ENCODE measurements around the gene PACSIN1.
"Not testable (repeated sequence)": the region's sequence is repeated elsewhere in the genome, so short reads cannot be mapped to it uniquely, and the experiment has no call there.

The PACSIN1 gene

GRCh38 chr6:34457742-34458735 lies 7.8 kb upstream of the PACSIN1 start:
- no peak for DNase-seq

- peak in 2 of 14 donors; percentile 5 to 28 for DNase-seq
Observed at GRCh38 chr6:34459899-34460593, 5.8 kb upstream of the PACSIN1 start.

- no peak for DNase-seq
Observed at GRCh38 chr6:34460796-34461507, 4.9 kb upstream of the PACSIN1 start.

- no peak for DNase-seq
Observed at GRCh38 chr6:34462010-34462409, 3.9 kb upstream of the PACSIN1 start.

GRCh38 chr6:34462551-34462971 lies 3.3 kb upstream of the PACSIN1 start:
- DNase-seq: no peak

GRCh38 chr6:34463299-34463698 lies 2.6 kb upstream of the PACSIN1 start:
- DNase-seq: no peak

GRCh38 chr6:34463849-34464248 lies 2.0 kb upstream of the PACSIN1 start:
- DNase-seq: no peak

GRCh38 chr6:34466242-34467185 lies 638 bp downstream of the PACSIN1 start:
- DNase-seq: peak in 1 of 14 donors; percentile 44

GRCh38 chr6:34468378-34468892 lies 2.6 kb downstream of the PACSIN1 start:
- no peak for DNase-seq

GRCh38 chr6:34469499-34469898 lies 3.6 kb downstream of the PACSIN1 start:
- DNase-seq: no peak

- no peak for DNase-seq
Observed at GRCh38 chr6:34472425-34472824, 6.5 kb downstream of the PACSIN1 start.

- no peak for DNase-seq
Observed at GRCh38 chr6:34473967-34474366, 8.1 kb downstream of the PACSIN1 start.

- no peak for DNase-seq
Observed at GRCh38 chr6:34474754-34475153, 8.9 kb downstream of the PACSIN1 start.

GRCh38 chr6:34475238-34475682 lies 9.4 kb downstream of the PACSIN1 start:
- DNase-seq: no peak

- no peak for DNase-seq
Observed at GRCh38 chr6:34475767-34476328, 10.0 kb downstream of the PACSIN1 start.

GRCh38 chr6:34476447-34476846 lies 10.6 kb downstream of the PACSIN1 start:
- no peak for DNase-seq

GRCh38 chr6:34476921-34477320 lies 11.0 kb downstream of the PACSIN1 start:
- no peak for DNase-seq

- no peak for DNase-seq
Observed at GRCh38 chr6:34478796-34479195, 12.9 kb downstream of the PACSIN1 start.

- DNase-seq: not testable (repeated sequence)
Observed at GRCh38 chr6:34483781-34484180, 17.9 kb downstream of the PACSIN1 start.

GRCh38 chr6:34484391-34484790 lies 18.5 kb downstream of the PACSIN1 start:
- no peak for DNase-seq

- no peak for DNase-seq
Observed at GRCh38 chr6:34484899-34485298, 19.0 kb downstream of the PACSIN1 start.

Data from C1 segment of cervical spinal cord (tissue), 14 donors.